H1 (cell line): Measurements from ENCODE around the gene CACNA2D3. TPM values are rescaled to one million over a fixed set of nuclear protein-coding genes. Genes with fewer than 3 reads are reported as not detected.

Experiments
- CTCF ChIA-PET: fragments of 300-600 bp; sonication (Branson Sonifier 250); formaldehyde crosslinking; loops from one replicate; lab custom pipeline; 2021; ENCODE audit not compliant: partially characterized antibody; lab: Charles Lee
- POLR2A ChIA-PET: fragments of 300-600 bp; sonication (Branson Sonifier 250); formaldehyde crosslinking; loops from one replicate; lab custom pipeline; 2021; ENCODE audit warnings: inconsistent platforms; ENCODE audit not compliant: partially characterized antibody; lab: Charles Lee
- DNase-seq, 2 experiments: peaks; one replicate each; pipeline versions ENCODE4 v3.0.0 to v3.0.0-alpha.2; 2010 to 2022; ENCODE audit warnings: low spot score in 2 of 2, low read depth in 1 of 2, mixed read lengths in 1 of 2
- FAIRE-seq: peaks from 2 replicates; lab custom pipeline; 2011; peaks lifted over from hg19 to GRCh38; lab: Jason Lieb, UNC
- H2AFZ ChIP-seq: 2 replicates; pipeline ENCODE4 v1.8.1; 2012; ENCODE audit warnings: low read length, inconsistent platforms
- H2AK5ac ChIP-seq: 2 replicates; pipeline ENCODE4 v1.6.1; 2013; ENCODE audit warnings: low read depth, low read length
- H2BK120ac ChIP-seq: replicated peaks from 2 replicates; pipeline ENCODE3; 2013; ENCODE audit warnings: low read depth, low read length, inconsistent platforms
- H2BK12ac ChIP-seq: 2 replicates; pipeline ENCODE4 v1.6.1; 2013; ENCODE audit warnings: low read depth, low read length
- H2BK15ac ChIP-seq: 2 replicates; pipeline ENCODE4 v1.6.1; 2013; ENCODE audit warnings: low read length
- H2BK20ac ChIP-seq: 2 replicates; pipeline ENCODE4 v1.6.1; 2013; ENCODE audit warnings: low read length
- H2BK5ac ChIP-seq: 2 replicates; pipeline ENCODE4 v1.6.1; 2013; ENCODE audit warnings: low read depth, low read length
- H3K14ac ChIP-seq: 2 replicates; pipeline ENCODE4 v1.6.1; 2013; ENCODE audit warnings: inconsistent platforms; ENCODE audit not compliant: insufficient read length
- H3K18ac ChIP-seq: 2 replicates; pipeline ENCODE4 v1.6.1; 2013; ENCODE audit warnings: low read length; ENCODE audit errors: extremely low read depth
- H3K23ac ChIP-seq: 2 replicates; pipeline ENCODE4 v1.6.1; 2013; ENCODE audit warnings: inconsistent platforms; ENCODE audit not compliant: insufficient read length
- H3K23me2 ChIP-seq: 2 replicates; pipeline ENCODE4 v1.6.1; 2013; ENCODE audit warnings: low read depth, low read length
- H3K27ac ChIP-seq: 2 replicates; pipeline ENCODE4 v1.6.1; 2011; ENCODE audit warnings: low read depth, low read length, inconsistent platforms
- H3K27me3 ChIP-seq, 4 experiments: replicated peaks in 1 of 4; 1 replicate in 1 of 4; 2 replicates in 3 of 4; pipeline versions ENCODE4 v1.6.1 to v1.8.1; 2011 to 2013; ENCODE audit warnings: low read length in 3 of 4, mild to moderate bottlenecking in 3 of 4, inconsistent platforms in 2 of 4, mixed read lengths in 2 of 4, moderate library complexity in 1 of 4; ENCODE audit not compliant: control insufficient read depth in 3 of 4, insufficient read depth in 3 of 4; ENCODE audit errors: extremely low read depth in 1 of 4
- H3K36me3 ChIP-seq, 4 experiments: 2 replicates each; pipeline versions ENCODE4 v1.6.1 to v1.8.1; 2011 to 2013; ENCODE audit warnings: mild to moderate bottlenecking in 4 of 4, low read length in 3 of 4, moderate library complexity in 2 of 4, control low read depth in 1 of 4, inconsistent platforms in 1 of 4; ENCODE audit not compliant: insufficient read depth in 4 of 4, control insufficient read depth in 2 of 4
- H3K4ac ChIP-seq: replicated peaks from 2 replicates; pipeline ENCODE3; 2013; ENCODE audit warnings: low read length, low read depth, mixed read lengths, inconsistent platforms; ENCODE audit not compliant: insufficient read length
- H3K4me1 ChIP-seq, 4 experiments: replicated peaks in 1 of 4; 1 replicate in 1 of 4; 2 replicates in 3 of 4; pipeline versions ENCODE4 v1.6.1 to v1.8.1; 2011 to 2013; ENCODE audit warnings: low read length in 3 of 4, inconsistent platforms in 2 of 4, mixed read lengths in 1 of 4; ENCODE audit not compliant: insufficient read depth in 4 of 4, control insufficient read depth in 3 of 4
- H3K4me2 ChIP-seq, 2 experiments: 2 replicates each; pipeline versions ENCODE4 v1.6.1 to v1.8.1; 2011 to 2013; ENCODE audit warnings: low read depth in 2 of 2, low read length in 2 of 2, control low read depth in 1 of 2, inconsistent platforms in 1 of 2, mild to moderate bottlenecking in 1 of 2; ENCODE audit not compliant: insufficient read depth in 1 of 2
- H3K4me3 ChIP-seq, 4 experiments: fragments of 200-600, 300-600 bp in 1 of 4; sonication (generic), shearing (Covaris generic), sonication (Bioruptor Twin) in 1 of 4; 2 replicates each; pipeline versions ENCODE4 v1.5.1 to v1.8.1; 2011 to 2016; ENCODE audit warnings: low read length in 4 of 4, low read depth in 3 of 4, control low read depth in 2 of 4, inconsistent platforms in 2 of 4, mild to moderate bottlenecking in 2 of 4, mixed read lengths in 1 of 4, moderate library complexity in 1 of 4; ENCODE audit not compliant: insufficient read depth in 2 of 4; ENCODE audit errors: extremely low read depth in 1 of 4
- H3K56ac ChIP-seq: replicated peaks from 2 replicates; pipeline ENCODE3; 2013; ENCODE audit warnings: low read depth, mild to moderate bottlenecking, mixed read lengths, low read length, inconsistent platforms; ENCODE audit not compliant: insufficient read length
- H3K79me1 ChIP-seq: 2 replicates; pipeline ENCODE4 v1.6.1; 2013; ENCODE audit warnings: low read depth, low read length, control low read depth
- H3K79me2 ChIP-seq, 2 experiments: 2 replicates each; pipeline versions ENCODE4 v1.6.1 to v1.8.1; 2012 to 2013; ENCODE audit warnings: low read length in 2 of 2, mild to moderate bottlenecking in 2 of 2, inconsistent platforms in 1 of 2; ENCODE audit not compliant: insufficient read depth in 2 of 2, control insufficient read depth in 1 of 2
- H3K9ac ChIP-seq, 4 experiments: replicated peaks in 1 of 4; 1 replicate in 1 of 4; 2 replicates in 3 of 4; pipeline versions ENCODE4 v1.6.1 to v1.8.1; 2011 to 2013; ENCODE audit warnings: low read depth in 3 of 4, low read length in 3 of 4, control low read depth in 2 of 4, mild to moderate bottlenecking in 2 of 4, moderate library complexity in 2 of 4, inconsistent platforms in 1 of 4; ENCODE audit errors: extremely low read depth in 1 of 4
- H3K9me3 ChIP-seq, 2 experiments: 2 replicates each; pipeline versions ENCODE4 v1.6.1 to v1.8.1; 2012 to 2013; ENCODE audit warnings: mild to moderate bottlenecking in 2 of 2, moderate library complexity in 2 of 2, control low read depth in 1 of 2, inconsistent platforms in 1 of 2, low read depth in 1 of 2, low read length in 1 of 2, mixed read lengths in 1 of 2; ENCODE audit not compliant: insufficient read depth in 2 of 2
- H4K20me1 ChIP-seq, 2 experiments: replicated peaks in 1 of 2; 2 replicates each; pipeline versions ENCODE3 to v1.8.1; 2011 to 2013; ENCODE audit warnings: inconsistent platforms in 2 of 2, low read length in 2 of 2, mild to moderate bottlenecking in 1 of 2; ENCODE audit not compliant: insufficient read depth in 2 of 2, control insufficient read depth in 1 of 2
- H4K5ac ChIP-seq: 2 replicates; pipeline ENCODE4 v1.6.1; 2013; ENCODE audit warnings: low read length, low read depth, mixed read lengths, inconsistent platforms; ENCODE audit not compliant: insufficient read length
- H4K8ac ChIP-seq: 2 replicates; pipeline ENCODE4 v1.8.0; 2013; ENCODE audit warnings: mild to moderate bottlenecking, moderate library complexity, low read length, inconsistent platforms; ENCODE audit not compliant: insufficient read depth; ENCODE audit errors: extremely low read depth
- H4K91ac ChIP-seq: replicated peaks from 2 replicates; pipeline ENCODE3; 2013; ENCODE audit warnings: low read length, mixed read lengths, inconsistent platforms; ENCODE audit not compliant: insufficient read length
- ATF3 ChIP-seq: IDR thresholded peaks from 2 replicates; pipeline ENCODE4 v1.6.1; 2011; ENCODE audit warnings: low read depth, mild to moderate bottlenecking, low read length; ENCODE audit not compliant: insufficient read depth
- CBX8 ChIP-seq: fragments of 300-800, 300-1000 bp; sonication (generic); IDR thresholded peaks from 2 replicates; pipeline ENCODE4 v1.7.1; 2016; ENCODE audit warnings: low read depth, low read length, borderline replicate concordance
- EZH2 ChIP-seq: fragments of 200-600 bp; sonication (generic); IDR thresholded peaks from 2 replicates; pipeline ENCODE4 v1.7.1; 2012; ENCODE audit warnings: low read depth, mild to moderate bottlenecking, moderate library complexity, low read length, inconsistent platforms; ENCODE audit not compliant: severe bottlenecking
- FOSL1 ChIP-seq: IDR thresholded peaks from 2 replicates; pipeline ENCODE4 v1.6.1; 2011; ENCODE audit warnings: mild to moderate bottlenecking, low read depth, low read length, moderate library complexity; ENCODE audit not compliant: insufficient read depth
- HDAC2 ChIP-seq, 2 experiments: fragments of 300-600 bp in 1 of 2; sonication (generic) in 1 of 2; IDR thresholded peaks; 2 replicates each; pipeline ENCODE4 v1.6.1; 2011 to 2012; ENCODE audit warnings: low read depth in 2 of 2, low read length in 2 of 2, mild to moderate bottlenecking in 2 of 2, moderate library complexity in 2 of 2, borderline replicate concordance in 1 of 2, inconsistent platforms in 1 of 2
- KDM4A ChIP-seq: IDR thresholded peaks from one replicate; pipeline ENCODE4 v1.7.1; 2012; ENCODE audit warnings: low read depth, mild to moderate bottlenecking, moderate library complexity, low read length, inconsistent platforms; ENCODE audit not compliant: severe bottlenecking
- PHF8 ChIP-seq: fragments of 200-600 bp; sonication (generic); conservative IDR thresholded peaks from 2 replicates; pipeline ENCODE4 v1.7.1; 2012; ENCODE audit warnings: low read depth, mild to moderate bottlenecking, inconsistent platforms, low read length, moderate library complexity
- POLR2AphosphoS5 ChIP-seq: IDR thresholded peaks from 2 replicates; pipeline ENCODE4 v1.6.1; 2011; ENCODE audit warnings: low read depth, low read length
- RAD21 ChIP-seq, 2 experiments: IDR thresholded peaks in 1 of 2; conservative IDR thresholded peaks in 1 of 2; 2 replicates each; pipeline ENCODE4 v1.6.1; 2011; ENCODE audit warnings: low read depth in 2 of 2, low read length in 2 of 2, improper control_type of control experiment in 1 of 2, inconsistent platforms in 1 of 2, mild to moderate bottlenecking in 1 of 2, moderate library complexity in 1 of 2
- SIRT6 ChIP-seq: IDR thresholded peaks from one replicate; pipeline ENCODE4 v1.7.1; 2012; ENCODE audit warnings: low read length, inconsistent platforms
- SP2 ChIP-seq: IDR thresholded peaks from 2 replicates; pipeline ENCODE4 v1.6.1; 2012; ENCODE audit warnings: mild to moderate bottlenecking, low read length, inconsistent platforms
- TBP ChIP-seq: IDR thresholded peaks from 2 replicates; pipeline ENCODE4 v1.6.1; 2011; ENCODE audit warnings: low read depth, low read length, improper control_type of control experiment
- WGBS, 2 experiments: shearing (Covaris generic) in 1 of 2; methylation state at CpG; one replicate each; pipeline versions ENCODE4 v1.1.6 to v1.1.7; 2013 to 2015; ENCODE audit warnings: low lambda C conversion rate in 2 of 2, mixed read lengths in 2 of 2, inconsistent platforms in 1 of 2, low coverage in 1 of 2, missing lambda C conversion rate in 1 of 2; ENCODE audit not compliant: insufficient replicate concordance in 2 of 2, insufficient coverage in 1 of 2, insufficient read length in 1 of 2; ENCODE audit errors: extremely low coverage in 1 of 2, missing lambda C conversion rate in 1 of 2; 5-methylcytosine and 5-hydroxymethylcytosine counted together
- polyA plus RNA-seq, 7 experiments: library from polyadenylated mRNA; depleted of rRNA in 3 of 7; stranded (reverse) in 5 of 7; unstranded in 2 of 7; fragments of >200 nt in 5 of 7; fragments of 200-250 nt in 2 of 7; gene quantifications; 1 replicate in 5 of 7; 2 replicates in 1 of 7; 4 replicates in 1 of 7; pipeline versions ENCODE4 v1.2.1 to v1.2.3, GENCODE V29; 2011 to 2013; ENCODE audit warnings: missing spikeins in 2 of 7, mixed read lengths in 2 of 7
- total RNA-seq: library from RNA; stranded (reverse); fragmentation: NEBNext Ultra II Directional; extraction: Animal tissue kit (Norgen Biotek cat#: 25700); gene quantifications from 2 replicates; pipeline ENCODE4 v1.2.1, GENCODE V29; 2021

Gene CACNA2D3
- total and polyA plus RNA-seq, 2 of the 8 experiments (the other 6 are each of a cell fraction or from before 2014, with no cell fraction given) = 1.5 to 1.8 TPM

- Histone ChIP-seq H3K4me3 (no peak overlapping the region), H3K4me2 (no peak overlapping the region), H3K79me1 (no peaks in the 10 kb centered on the region), H3K9me3 (no peaks in the 10 kb centered on the region), H3K4me1 (peaks cover 0 to 6% (median under 1%) of the 10 kb centered on the region in 4 experiments; a peak in 1 of 7 replicates), H3K36me3 (no peaks in the 10 kb centered on the region), H3K9ac (no peak overlapping the region), H3K23ac (no peak overlapping the region), H3K79me2 (no peaks in the 10 kb centered on the region), H2BK15ac (no peak overlapping the region), H2BK12ac (no peak overlapping the region), H2AK5ac (no peak overlapping the region), H3K18ac (no peak overlapping the region), H2AFZ (no peak overlapping the region), H2BK5ac (no peak overlapping the region), H4K8ac (no peak overlapping the region), H3K23me2 (no peaks in the 10 kb centered on the region), H3K56ac (no peak overlapping the region), H3K4ac (no peak overlapping the region), H3K27me3 (peaks cover 42 to 72% (median 60%) of the 10 kb centered on the region in 4 experiments), H2BK120ac (no peak overlapping the region), H4K91ac (no peak overlapping the region), H4K20me1 (peaks cover 2% of the 10 kb centered on the region in 2 experiments), H4K5ac (no peak overlapping the region), H2BK20ac (no peak overlapping the region), H3K27ac (no peak overlapping the region), H3K14ac (no peak overlapping the region)
- no peak for DNase-seq
- POLR2A ChIA-PET = interaction anchor here (0.7 kb wide), 1 partner anchor 304 kb away, joined by 3 read pairs; no protein-coding TSS in a partner anchor
- 86% methylated on average over 1 of the region's 1 CpG; no CpG with 5 or more reads in 1 of the 2 experiments for WGBS, 2 experiments
- CTCF ChIA-PET = interaction anchor here (1.1 to 2.3 kb wide), 2 partner anchors 8 to 16 kb away, joined by 3 to 9 read pairs; no protein-coding TSS in a partner anchor
- FAIRE-seq = no peak
- TF ChIP-seq SP2 = no peak
- no peak for TF ChIP-seq ATF3
- TF ChIP-seq RAD21 (IDR thresholded peaks at IDR 0.05 in 1 of 2, conservative IDR thresholded peaks at IDR 0.05 in 1 of 2; ENCODE audit: low read depth in 2 of 2, low read length in 2 of 2) = no peak
- TF ChIP-seq HDAC2 (IDR thresholded peaks at IDR 0.05; ENCODE audit: borderline replicate concordance in 1 of 2, low read depth in 2 of 2, low read length in 2 of 2) = no peak
- no peak for TF ChIP-seq POLR2AphosphoS5
- TF ChIP-seq TBP = no peak
- no peak for TF ChIP-seq SIRT6
- TF ChIP-seq EZH2 = no peak
- no peak for TF ChIP-seq KDM4A
- no peak for TF ChIP-seq PHF8
- no peak for TF ChIP-seq FOSL1
- no peak for TF ChIP-seq CBX8
Measured at GRCh38 chr3:54822206-54822605, 699.9 kb downstream of the CACNA2D3 start.
